ENCODE measurements around the gene HCFC1.

HCFC1 gene

GRCh38 chrX:153960077-153960476, 11.5 kb downstream of the HCFC1 start:
- no peak for DNase-seq

GRCh38 chrX:153959649-153960048, 12.0 kb downstream of the HCFC1 start:
- DNase-seq: no peak

DNA sequence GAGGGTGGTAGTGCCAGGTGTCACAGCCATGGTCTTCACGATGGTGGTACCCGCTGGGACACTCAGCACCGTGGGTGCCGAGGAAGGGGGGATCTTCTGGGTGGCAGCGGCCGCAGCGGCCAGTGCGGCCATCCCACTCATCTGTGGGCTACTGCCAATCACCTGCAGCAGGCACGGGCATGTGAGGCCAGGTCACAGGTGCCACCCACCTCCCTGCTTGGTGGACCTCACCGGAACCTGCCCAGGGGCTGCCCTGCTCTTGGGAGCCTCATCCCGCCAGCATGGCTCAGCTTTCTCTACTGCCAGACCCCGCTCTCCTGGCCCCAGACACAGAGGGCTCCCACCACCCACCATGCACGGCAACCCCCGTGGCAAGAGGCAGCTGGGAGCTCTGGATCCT, 13.0 kb downstream of the HCFC1 start:
- DNase-seq: no peak

DNA sequence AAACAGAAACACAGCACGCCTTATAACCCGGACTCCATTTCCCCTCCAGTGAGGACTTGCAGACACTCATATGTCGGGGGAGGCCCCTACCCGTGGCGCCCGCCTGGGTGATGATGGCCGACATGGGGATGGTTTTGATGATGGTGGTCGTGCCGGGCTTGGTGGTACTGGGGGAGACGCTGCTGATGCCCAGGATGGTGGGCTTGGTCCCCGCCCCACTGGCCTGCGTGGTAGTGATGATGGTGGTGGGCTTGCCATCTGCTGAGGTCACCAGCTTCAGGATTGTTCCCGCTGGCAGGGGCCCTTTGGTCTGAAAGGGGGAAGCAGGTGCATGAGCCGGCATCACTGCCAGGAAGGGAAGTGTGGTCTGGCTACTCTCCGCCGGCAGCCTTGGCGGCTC, 14.4 kb downstream of the HCFC1 start:
- DNase-seq: no peak

DNA sequence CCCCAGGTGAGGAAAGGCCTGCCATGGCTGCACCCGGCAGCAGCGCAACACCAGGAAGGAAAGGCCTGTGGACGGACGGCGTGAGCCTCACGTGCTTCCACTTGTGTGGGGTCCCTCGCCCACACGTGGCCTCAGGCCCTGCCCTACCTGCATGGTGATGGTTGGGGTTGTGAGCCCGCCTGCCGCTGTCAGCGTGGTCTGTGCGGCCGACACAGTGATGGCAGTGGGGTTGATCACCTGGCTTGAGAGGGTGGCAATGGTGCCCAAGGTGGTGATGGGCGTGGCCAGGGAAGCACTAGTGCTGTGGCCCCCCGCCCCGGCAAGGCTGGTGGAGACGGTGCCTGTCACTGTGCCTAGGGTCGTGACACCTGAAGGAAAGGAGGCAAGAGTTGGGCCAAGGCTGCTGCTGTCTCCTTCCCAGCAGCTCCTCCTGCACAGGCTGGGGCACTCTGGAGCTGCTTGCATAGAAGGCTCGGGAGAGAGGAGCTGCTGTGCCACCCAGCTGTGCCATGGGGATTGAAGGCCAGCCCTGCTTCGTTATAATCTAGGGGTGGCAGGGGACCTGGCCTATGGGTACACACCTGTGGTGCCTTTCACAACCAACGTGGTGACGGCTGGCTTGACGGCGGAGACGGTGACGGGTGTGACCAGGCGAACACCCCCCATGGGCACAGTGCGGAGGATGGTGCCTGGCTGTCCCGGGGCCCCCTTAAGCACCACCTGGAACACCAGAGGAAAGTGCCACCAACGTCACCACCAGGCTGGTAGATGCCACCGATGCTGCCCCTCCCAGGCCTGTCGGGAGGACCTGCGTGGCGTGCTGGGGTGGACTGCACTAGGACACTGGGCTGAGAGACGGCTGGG, 15.3 kb downstream of the HCFC1 start:
- no peak for DNase-seq

DNA sequence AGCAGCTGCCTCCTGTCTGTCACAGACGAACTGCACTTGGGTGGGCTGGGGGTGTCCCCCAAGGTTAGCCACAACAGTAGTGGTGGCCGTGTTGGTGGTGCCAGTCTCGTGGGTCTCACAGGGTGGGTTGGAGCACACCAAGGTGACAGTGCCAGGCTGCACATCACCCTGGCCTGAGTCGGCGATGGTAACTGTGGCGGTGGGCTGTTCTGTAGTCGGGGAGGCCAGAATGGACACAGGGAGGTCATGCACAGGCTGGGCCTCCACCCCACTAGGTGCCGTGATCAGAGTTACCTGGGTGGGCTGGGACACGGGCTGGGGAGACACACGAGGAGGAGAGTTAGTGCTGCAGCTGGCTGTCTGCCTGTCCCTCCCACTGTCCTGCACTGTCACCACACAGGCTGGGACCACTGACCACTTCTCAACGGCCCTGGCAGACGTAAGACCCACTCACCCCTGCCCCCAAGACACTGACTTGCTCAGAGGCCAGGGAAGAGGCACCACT, 16.3 kb downstream of the HCFC1 start:
- no peak for DNase-seq

DNA sequence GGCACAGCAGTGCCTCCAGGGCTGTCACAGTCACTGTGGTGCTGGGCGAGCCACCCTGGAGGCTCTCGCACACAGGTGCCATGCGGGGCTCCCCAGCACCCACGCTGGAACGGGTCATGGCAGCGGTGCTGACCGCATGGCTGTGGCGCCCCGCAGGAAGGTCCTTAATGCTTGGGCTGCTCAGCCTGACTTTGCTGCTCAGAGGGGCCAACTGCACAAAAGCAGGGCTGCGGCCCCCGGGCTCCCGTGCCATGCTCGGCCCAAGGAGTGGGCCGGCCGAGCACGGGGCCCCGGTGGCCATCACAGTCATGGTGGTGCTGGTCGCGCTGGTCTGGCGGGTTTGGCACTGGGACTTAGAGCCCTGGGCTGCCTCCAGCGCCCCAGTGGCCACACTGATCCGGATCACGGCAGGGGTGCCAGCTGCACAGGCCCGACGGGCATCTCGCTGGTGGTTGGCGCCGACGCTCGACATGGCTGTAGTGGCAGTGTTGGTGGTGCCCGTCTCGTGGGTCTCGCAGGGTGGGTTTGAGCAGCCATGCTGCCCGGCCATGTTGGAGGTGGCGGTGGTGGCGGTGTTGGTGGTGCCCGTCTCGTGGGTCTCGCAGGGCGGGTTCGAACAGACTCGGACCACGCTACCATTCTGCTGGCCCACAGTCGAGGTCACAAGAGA, 16.9 kb downstream of the HCFC1 start:
- no peak for DNase-seq

GRCh38 chrX:153953892-153954557, 17.6 kb downstream of the HCFC1 start:
- DNase-seq: no peak

DNA sequence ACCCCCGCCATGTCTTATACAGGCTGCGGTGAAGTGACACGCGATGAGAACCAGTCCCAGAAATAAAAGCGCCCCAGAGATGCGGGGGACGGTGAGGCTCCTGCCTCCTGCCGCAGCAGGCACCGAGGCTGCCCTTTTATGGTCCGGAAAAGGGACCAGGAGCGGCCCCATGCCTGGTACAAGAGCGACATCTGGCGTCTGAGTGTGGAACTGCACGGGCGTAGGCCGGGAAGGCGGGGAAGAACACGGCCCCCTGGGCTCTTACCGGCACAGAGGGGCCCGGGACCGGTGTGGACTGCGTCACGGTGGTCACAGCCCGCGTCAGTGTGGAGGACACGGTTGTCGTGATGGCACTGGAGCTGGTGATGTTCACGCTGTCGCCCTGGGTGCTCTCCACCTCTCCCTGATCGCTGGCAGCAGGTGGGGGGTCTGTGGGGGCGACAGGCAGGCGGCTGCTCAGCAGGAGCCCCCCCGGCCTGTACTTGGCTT, 18.2 kb downstream of the HCFC1 start:
- peak in 46 of 56 donors; percentile 3 to 79 (median 42) for DNase-seq

DNA sequence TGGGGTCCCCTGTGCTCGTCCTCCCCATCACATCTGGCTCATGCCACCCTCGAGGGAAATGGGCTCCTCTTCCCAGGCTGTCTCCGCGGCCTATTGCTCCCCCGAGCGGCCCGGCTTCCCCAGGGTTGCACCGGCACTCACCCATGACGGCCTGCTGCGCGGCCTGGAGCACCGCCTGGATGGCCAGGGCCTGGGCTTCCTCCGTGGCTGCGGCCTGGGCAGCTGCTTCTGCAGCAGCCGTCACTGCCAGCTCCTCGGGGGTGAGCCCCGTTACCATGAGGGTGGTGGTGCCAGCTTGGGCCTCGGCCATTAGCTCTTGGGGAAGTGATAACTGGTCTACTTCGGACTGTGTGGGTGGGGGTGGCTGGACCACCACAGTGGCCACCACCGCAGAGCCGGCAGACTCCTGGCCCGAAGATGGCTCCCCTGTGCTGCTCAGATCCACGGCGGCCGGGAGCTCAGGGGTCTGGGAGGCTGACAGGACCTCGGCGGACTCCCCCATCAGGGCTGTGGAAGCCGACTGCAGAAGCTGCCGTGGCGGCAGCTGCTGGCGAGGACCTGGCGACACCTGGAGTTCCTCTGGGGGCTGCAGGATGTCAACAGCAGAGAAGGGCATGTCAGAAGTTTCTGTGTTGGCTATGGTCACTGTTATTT, 19.1 kb downstream of the HCFC1 start:
- DNase-seq: no peak

GRCh38 chrX:153951683-153952372, 19.8 kb downstream of the HCFC1 start:
- DNase-seq: no peak

DNA sequence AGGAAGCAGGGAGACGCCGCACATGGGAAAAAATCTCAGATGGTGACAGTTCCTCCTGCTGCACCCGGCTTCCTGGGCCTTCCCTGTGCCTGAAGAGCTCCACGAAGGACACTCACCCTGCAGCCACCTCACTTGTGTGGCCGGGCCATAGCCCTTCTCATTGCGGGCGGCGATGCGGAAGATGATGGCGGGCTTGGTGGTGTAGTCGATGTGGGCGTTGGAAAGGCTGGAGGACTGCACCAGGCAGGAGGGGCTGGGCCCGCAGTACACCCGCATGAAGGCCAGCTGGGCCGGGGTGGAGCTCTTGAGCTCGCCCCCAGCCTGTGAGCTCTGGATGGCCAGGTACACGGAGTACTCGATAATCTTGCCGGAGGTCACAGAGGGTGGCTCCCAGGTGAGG, 21.5 kb downstream of the HCFC1 start:
- DNase-seq: no peak

DNA sequence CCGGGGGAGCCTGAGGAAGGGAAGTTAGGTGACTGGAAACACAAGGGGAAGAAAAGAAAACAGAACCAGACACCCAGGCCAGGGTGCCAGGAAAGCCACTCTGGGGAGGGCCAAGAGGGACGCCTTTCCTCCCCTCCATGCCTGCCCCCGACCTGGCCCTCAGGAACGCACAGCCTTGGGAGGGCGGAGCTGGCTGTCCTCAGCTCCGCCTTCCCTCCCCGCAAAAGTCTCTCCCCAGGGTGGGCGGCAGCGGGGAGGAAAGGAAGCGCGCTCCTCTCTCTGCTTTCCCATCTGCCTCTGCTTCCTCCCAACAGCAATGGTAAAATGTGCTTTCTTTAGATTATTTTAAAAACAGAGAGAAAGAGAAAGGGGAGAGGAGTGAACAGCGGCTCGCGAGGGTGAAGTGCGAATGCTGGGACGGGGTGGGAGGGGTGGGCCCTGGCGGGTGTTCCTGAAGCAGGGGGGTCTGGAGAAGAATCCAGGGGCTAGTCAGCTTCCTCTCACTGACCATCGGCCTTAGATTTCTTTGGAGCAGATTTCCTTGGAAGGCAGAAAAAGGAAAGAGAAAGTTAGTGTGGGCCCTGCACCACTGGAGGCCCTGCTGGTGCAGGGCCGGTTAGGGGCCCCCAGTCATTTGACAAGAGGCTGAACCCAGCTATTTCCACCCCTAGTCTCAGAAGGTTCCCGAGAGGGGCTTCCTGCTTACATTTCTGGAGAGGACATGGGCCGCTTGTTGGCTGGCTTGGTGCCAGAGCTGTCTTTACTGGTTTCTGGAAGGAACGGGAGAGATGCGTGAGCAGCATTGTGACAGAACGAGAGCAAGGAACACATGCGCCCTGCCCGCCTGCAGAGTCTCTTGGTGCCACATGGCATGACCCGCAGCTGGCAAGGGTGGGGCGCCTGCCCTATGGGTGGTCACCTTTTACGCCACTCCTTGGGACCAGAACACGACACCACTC, 22.5 kb downstream of the HCFC1 start:
- peak in 10 of 56 donors; percentile 2 to 51 (median 19) for DNase-seq

DNA sequence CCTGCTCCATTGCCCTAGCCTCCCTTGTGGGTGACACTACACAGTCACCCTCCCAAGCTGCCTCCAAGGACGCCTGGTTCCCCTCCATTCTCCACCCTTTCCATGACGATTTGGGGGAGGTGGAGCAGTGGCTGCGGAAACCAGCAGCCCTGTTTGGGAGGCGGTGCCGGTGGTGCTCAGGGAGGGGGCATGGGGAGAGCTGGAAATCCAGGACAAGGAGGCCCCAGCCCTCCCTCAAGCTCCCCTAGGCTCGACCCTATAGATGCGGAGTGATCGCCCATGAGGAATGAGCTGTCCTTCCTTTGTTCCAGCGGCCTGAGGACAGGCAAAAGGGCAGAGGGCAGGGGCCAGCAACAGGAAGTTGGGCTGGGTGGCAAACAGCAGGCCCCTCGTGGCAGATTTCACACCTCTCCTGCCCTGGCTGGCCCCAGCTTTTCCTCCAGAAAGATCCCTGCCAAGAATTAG, 23.6 kb downstream of the HCFC1 start:
- DNase-seq: no peak

DNA sequence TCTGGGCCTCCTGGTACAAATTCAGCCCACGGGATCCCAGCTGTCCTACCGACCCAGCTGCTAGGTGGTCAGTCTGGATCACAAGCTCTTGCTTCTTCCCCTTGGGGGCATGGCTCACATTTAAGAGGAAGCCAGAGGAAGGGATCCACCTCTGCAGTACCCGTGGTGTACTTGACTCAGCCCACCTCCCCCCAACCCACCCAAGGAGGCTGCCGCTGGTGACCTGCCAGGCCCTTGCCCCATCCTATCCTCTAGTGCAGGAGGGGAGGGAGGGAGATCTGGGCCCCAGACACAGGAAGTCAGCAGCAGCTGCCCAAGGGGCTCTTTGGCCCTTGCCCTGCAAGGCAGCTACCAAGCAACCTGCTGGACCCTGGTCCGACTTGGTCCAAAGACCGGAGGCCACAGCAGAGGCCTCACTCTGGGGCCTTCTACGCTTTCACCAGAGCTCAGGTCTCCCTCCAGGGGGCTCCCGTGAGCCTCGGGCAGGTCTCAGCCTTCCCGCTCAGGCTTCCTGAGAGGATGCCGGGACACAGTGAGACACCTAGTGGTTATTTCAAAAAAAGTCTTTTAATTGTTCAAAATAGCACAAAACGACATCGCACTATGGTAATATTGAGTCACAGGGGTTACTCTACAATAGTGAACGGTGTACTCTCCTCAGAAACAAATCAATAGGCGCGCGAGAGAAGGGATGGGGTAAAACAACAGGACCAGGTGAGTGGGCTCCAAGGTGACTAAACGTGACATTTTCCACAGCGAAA, 24.4 kb downstream of the HCFC1 start:
- peak in 39 of 56 donors; percentile 3 to 75 (median 29) for DNase-seq

GRCh38 chrX:153945956-153946943, 25.4 kb downstream of the HCFC1 start:
- DNase-seq: no peak

- no peak for DNase-seq
Observed at GRCh38 chrX:153944800-153945150, 26.8 kb downstream of the HCFC1 start.

Measured in nucleus accumbens (tissue), 56 donors.